Heart left ventricle (tissue), 16 donors: Measurements from ENCODE around the gene DNM3. TPM values are rescaled to one million over a fixed set of nuclear protein-coding genes. Genes with fewer than 3 reads are reported as not detected.
A peak's percentile ranks its signal among the peaks of the same experiment; 100 is the strongest.

Experiments
- ATAC-seq, 4 donors: fragments of 200-7000 bp; cut with Tn5 transposase; one replicate each; pipeline ENCODE4 v1.9.1; 2020 to 2022; ENCODE audit warnings: moderate library complexity in 4 of 4, mild to moderate bottlenecking in 3 of 4, moderate number of reproducible peaks in 1 of 4
- DNase-seq, 5 donors: peaks; one replicate each; pipeline ENCODE4 v3.0.0-alpha.2; 2020
- H3K27ac ChIP-seq, 12 donors: fragments of 200-600 bp; sonication (generic) in 4 of 12; one replicate each; pipeline versions ENCODE4 v1.5.0 to v1.8.0; 2016 to 2022; ENCODE audit warnings: mild to moderate bottlenecking in 2 of 12
- H3K27me3 ChIP-seq, 9 donors: fragments of 200-600 bp; sonication (generic) in 2 of 9; one replicate each; pipeline versions ENCODE4 v1.5.1 to v1.8.0; 2016 to 2022; ENCODE audit warnings: mild to moderate bottlenecking in 3 of 9
- H3K36me3 ChIP-seq, 9 donors: fragments of 200-600 bp; sonication (generic) in 2 of 9; one replicate each; pipeline versions ENCODE4 v1.5.0 to v1.8.0; 2018 to 2022; ENCODE audit warnings: mild to moderate bottlenecking in 2 of 9
- H3K4me1 ChIP-seq, 12 donors: fragments of 200-600 bp; sonication (generic) in 4 of 12; one replicate each; pipeline versions ENCODE4 v1.5.0 to v1.8.0; 2016 to 2022; ENCODE audit warnings: mild to moderate bottlenecking in 3 of 12
- H3K4me3 ChIP-seq, 12 donors: fragments of 200-600 bp; sonication (generic) in 4 of 12; one replicate each; pipeline versions ENCODE4 v1.5.0 to v1.8.0; 2017 to 2022; ENCODE audit warnings: mild to moderate bottlenecking in 9 of 12, moderate library complexity in 4 of 12
- H3K9me3 ChIP-seq, 12 donors: fragments of 200-600 bp; sonication (generic) in 4 of 12; one replicate each; pipeline versions ENCODE4 v1.5.0 to v1.8.0; 2016 to 2022; ENCODE audit warnings: mild to moderate bottlenecking in 1 of 12
- CTCF ChIP-seq, 12 donors: fragments of 200-600 bp; sonication (generic) in 4 of 12; IDR thresholded peaks; one replicate each; pipeline versions ENCODE4 v1.5.0 to v1.8.0; 2018 to 2022; ENCODE audit warnings: antibody characterized with exemption in 12 of 12, mild to moderate bottlenecking in 5 of 12
- POLR2A ChIP-seq, 2 donors: fragments of 450-650 bp; IDR thresholded peaks; one replicate each; pipeline ENCODE4 v1.6.1; 2017; ENCODE audit warnings: antibody characterized with exemption in 2 of 2, mild to moderate bottlenecking in 2 of 2, moderate library complexity in 2 of 2
- WGBS, 4 donors: extraction: QIAGEN DNeasy Blood & Tissue Kit in 2 of 4; methylation state at CpG; one replicate each; pipeline versions ENCODE4 v1.1.5 to v1.1.7; 2013 to 2018; 5-methylcytosine and 5-hydroxymethylcytosine counted together
- intact Hi-C, 10 donors: fragments of 100-400 bp; cut with DNase I; formaldehyde crosslinking; loops; one replicate each; pipeline versions ENCODE4 v1.11.1 to v1.14.2; 2022
- polyA plus RNA-seq, 2 donors: library from polyadenylated mRNA; stranded (reverse); fragments of 200-250 nt; gene quantifications; one replicate each; pipeline ENCODE4 v1.2.3, GENCODE V29; 2013
- total RNA-seq, 9 donors: library from RNA; depleted of rRNA in 2 of 9; stranded (reverse); fragments of >200 nt in 2 of 9; fragmentation: NEBNext Ultra II Directional in 3 of 9; extraction: Animal tissue kit (Norgen Biotek cat#: 25700) in 3 of 9; gene quantifications; one replicate each; pipeline versions ENCODE4 v1.1.0 to v1.2.4, GENCODE V29; 2016 to 2023
- donor health status: ischemic (EF 13 %, LVEDD 7.1; RV severe dilation, severe dysfunction).
- donor health status: healthy with polysubstance abuse.
- donor health status: DM: no; HTN: yes; CAD: no.
- donor health status: DM: no; HTN: no; CAD: no.
- donor health status: ischemic (EF 25% LVEDD 6.9; RV normal size, moderate dysfunction).
- donor health status: ischemic (EF 25% LVEDD 5.7; RV mildly dilated, moderate dysfunction).
- donor health status: healthy.
- donor health status: DM: yes; HTN: yes; CAD: no.
- donor health status: ischemic (EF 35%, LVEDD 5.7; RV mildly dilated, moderate dysfunction).
- donor health status: nonischemic (EF 11% LVEDD 7.7; RV severe dilation, severe dysfunction).
- donor health status: DM: yes; HTN: yes; CAD: no.
- donor health status: PGD.
- donor health status: ischemic (EF 29% LVEDD 5.4; RV normal size, mild dysfunction).
- donor health status: nonischemic (EF 23%, LVEDD 6.1; RV moderate dilation, normal function).

DNM3 gene
- total and polyA plus RNA-seq, 11 donors = 0.44 to 3.9 (median 1.9) TPM

- no peak for DNase-seq
- H3K4me3 ChIP-seq = no peak overlapping the region
- intact Hi-C loops = loop anchor here in 4 of 10 donors (5.0 kb wide), 2 partner anchors 420 to 425 kb away; no protein-coding TSS in a partner anchor
- 94 to 98% (median 98%) methylated on average over 2 of the region's 2 CpGs for WGBS, 4 donors
- no peaks in the 10 kb centered on the region for H3K36me3 ChIP-seq
- TF ChIP-seq CTCF (IDR thresholded peaks at IDR 0.05) = no peak
- TF ChIP-seq POLR2A (IDR thresholded peaks at IDR 0.05) = no peak
- ATAC-seq = no peak
- H3K27ac ChIP-seq = peak overlapping the region in 1 of 12 donors; percentile 21
- no peaks in the 10 kb centered on the region for H3K9me3 ChIP-seq
- H3K27me3 ChIP-seq = no peaks in the 10 kb centered on the region
- peaks cover 0 to 12% (median 0%) of the 10 kb centered on the region in 12 donors for H3K4me1 ChIP-seq
Measured at GRCh38 chr1:172427191-172427590, 585.9 kb downstream of the DNM3 start.

- intact Hi-C loops = loop anchor here in 4 of 10 donors (5.0 kb wide), 2 partner anchors 422 to 427 kb away; no protein-coding TSS in a partner anchor
- Histone ChIP-seq H3K4me1 (peaks cover 0 to 12% (median 0%) of the 10 kb centered on the region in 12 donors), H3K9me3 (peaks cover 0 to 6% (median 0%) of the 10 kb centered on the region in 12 donors), H3K27me3 (no peaks in the 10 kb centered on the region), H3K27ac (no peak overlapping the region), H3K36me3 (no peaks in the 10 kb centered on the region), H3K4me3 (no peak overlapping the region)
- peak in 1 of 5 donors; percentile 13 for DNase-seq
- TF ChIP-seq CTCF (IDR thresholded peaks at IDR 0.05) (peak; percentile 42 to 82 (median 67)), POLR2A (IDR thresholded peaks at IDR 0.05) (no peak)
- 89 to 95% (median 92%) methylated on average over 1 of the region's 1 CpG for WGBS, 4 donors
- ATAC-seq = peak in 3 of 4 donors; percentile 45 to 54 (median 52)
Measured at GRCh38 chr1:172429331-172430127, 588.2 kb downstream of the DNM3 start.

- Histone ChIP-seq H3K4me3 (no peak overlapping the region), H3K36me3 (no peaks in the 10 kb centered on the region), H3K4me1 (peaks cover 0 to 12% (median 0%) of the 10 kb centered on the region in 12 donors), H3K9me3 (peaks cover 0 to 6% (median 0%) of the 10 kb centered on the region in 12 donors), H3K27ac (no peak overlapping the region), H3K27me3 (no peaks in the 10 kb centered on the region)
- DNase-seq = no peak
- no peak for TF ChIP-seq CTCF (IDR thresholded peaks at IDR 0.05)
- TF ChIP-seq POLR2A (IDR thresholded peaks at IDR 0.05) = no peak
- ATAC-seq = no peak
- 86 to 94% (median 91%) methylated on average over 1 of the region's 1 CpG for WGBS, 4 donors
- intact Hi-C loops = no loop called here
Measured at GRCh38 chr1:172430128-172430454, 588.8 kb downstream of the DNM3 start.

- ATAC-seq = no peak
- no peak for DNase-seq
Measured at GRCh38 chr1:172431204-172431603, 589.9 kb downstream of the DNM3 start.

More at GRCh38 chr1:172431204-172431603, 589.9 kb downstream of the DNM3 start:
- Histone ChIP-seq H3K36me3 (no peaks in the 10 kb centered on the region), H3K4me1 (peaks cover 0 to 12% (median 0%) of the 10 kb centered on the region in 12 donors), H3K4me3 (no peak overlapping the region), H3K27ac (no peak overlapping the region), H3K27me3 (no peaks in the 10 kb centered on the region), H3K9me3 (peaks cover 0 to 12% (median 0%) of the 10 kb centered on the region in 12 donors)
- intact Hi-C loops = no loop called here
- WGBS, 4 donors = 87 to 91% (median 90%) methylated on average over 2 of the region's 2 CpGs
- no peak for TF ChIP-seq POLR2A (IDR thresholded peaks at IDR 0.05)
- no peak for TF ChIP-seq CTCF (IDR thresholded peaks at IDR 0.05)
